SH-SY5Y (cell line): Measurements from ENCODE around the gene ZDHHC13.

Experiments used
- GATA2 ChIP-seq: IDR thresholded peaks from 2 replicates; pipeline ENCODE4 v1.6.1; 2011; ENCODE audit warnings: mild to moderate bottlenecking, low read depth, low read length
- GATA3 ChIP-seq: IDR thresholded peaks from 2 replicates; pipeline ENCODE4 v1.6.1; 2011; ENCODE audit warnings: low read depth, mild to moderate bottlenecking, low read length, moderate library complexity

The ZDHHC13 gene

GRCh38 chr11:19087658-19088057 is 29.3 kb upstream of the ZDHHC13 start:
- TF ChIP-seq GATA2 = no peak
- TF ChIP-seq GATA3 = no peak

- TF ChIP-seq GATA2 = no peak
- no peak for TF ChIP-seq GATA3
Observed at GRCh38 chr11:19088791-19089190, 28.2 kb upstream of the ZDHHC13 start.

- no peak for TF ChIP-seq GATA3
- no peak for TF ChIP-seq GATA2
Observed at GRCh38 chr11:19089421-19089820, 27.5 kb upstream of the ZDHHC13 start.

GRCh38 chr11:19091366-19091765 is 25.6 kb upstream of the ZDHHC13 start:
- TF ChIP-seq GATA3 (no peak), GATA2 (no peak)

- TF ChIP-seq GATA3 = no peak
- no peak for TF ChIP-seq GATA2
Observed at GRCh38 chr11:19092342-19092741, 24.6 kb upstream of the ZDHHC13 start.

GRCh38 chr11:19092850-19093249 is 24.1 kb upstream of the ZDHHC13 start:
- TF ChIP-seq GATA2 (0 out of 2 replicates have a peak, but pooled peaks have one; percentile 10), GATA3 (no peak)

GRCh38 chr11:19093976-19094375 is 23.0 kb upstream of the ZDHHC13 start:
- TF ChIP-seq GATA2 (no peak), GATA3 (no peak)

- TF ChIP-seq GATA2 (no peak), GATA3 (no peak)
Observed at GRCh38 chr11:19094859-19095258, 22.1 kb upstream of the ZDHHC13 start.

- TF ChIP-seq GATA2 = no peak
- no peak for TF ChIP-seq GATA3
Observed at GRCh38 chr11:19099093-19099492, 17.9 kb upstream of the ZDHHC13 start.

GRCh38 chr11:19100885-19101284 is 16.1 kb upstream of the ZDHHC13 start:
- TF ChIP-seq GATA3 (no peak), GATA2 (no peak)

- TF ChIP-seq GATA3 (no peak), GATA2 (no peak)
Observed at GRCh38 chr11:19101796-19102520, 15.0 kb upstream of the ZDHHC13 start.

- no peak for TF ChIP-seq GATA2
- TF ChIP-seq GATA3 = no peak
Observed at GRCh38 chr11:19102521-19102900, 14.5 kb upstream of the ZDHHC13 start.

- TF ChIP-seq GATA3 (no peak), GATA2 (no peak)
Observed at GRCh38 chr11:19105011-19105410, 12.0 kb upstream of the ZDHHC13 start.

- TF ChIP-seq GATA3 = no peak
- TF ChIP-seq GATA2 = no peak
Observed at GRCh38 chr11:19107125-19107524, 9.8 kb upstream of the ZDHHC13 start.

GRCh38 chr11:19110295-19110694 is 6.7 kb upstream of the ZDHHC13 start:
- TF ChIP-seq GATA2 (no peak), GATA3 (no peak)

GRCh38 chr11:19111809-19112208 is 5.2 kb upstream of the ZDHHC13 start:
- TF ChIP-seq GATA3 = no peak
- TF ChIP-seq GATA2 = no peak
